Neuronal stem cell (in vitro differentiated cells): ENCODE results near the gene NACA2.
A peak's percentile ranks its signal among the peaks of the same experiment; 100 is the strongest.

ENCODE experiments used
- DNase-seq: peaks from one replicate; pipeline ENCODE4 v3.0.0-alpha.2; 2013; ENCODE audit warnings: low spot score
- H2AFZ ChIP-seq: one replicate; pipeline ENCODE4 v1.6.1; 2013; ENCODE audit warnings: mild to moderate bottlenecking, low read length, inconsistent platforms
- H2AK5ac ChIP-seq: 2 replicates; pipeline ENCODE4 v1.6.1; 2013; ENCODE audit warnings: low read depth, mild to moderate bottlenecking, inconsistent platforms, low read length, moderate library complexity, mixed read lengths
- H2BK120ac ChIP-seq: 2 replicates; pipeline ENCODE4 v1.6.1; 2013; ENCODE audit warnings: low read depth, mild to moderate bottlenecking, inconsistent platforms, low read length, moderate library complexity, mixed read lengths
- H2BK12ac ChIP-seq: one replicate; pipeline ENCODE4 v1.6.1; 2013; ENCODE audit warnings: low read length, inconsistent platforms
- H2BK15ac ChIP-seq: 2 replicates; pipeline ENCODE4 v1.6.1; 2013; ENCODE audit warnings: mild to moderate bottlenecking, low read length, inconsistent platforms, mixed read lengths
- H2BK5ac ChIP-seq: one replicate; pipeline ENCODE4 v1.6.1; 2013; ENCODE audit warnings: inconsistent platforms, mild to moderate bottlenecking, low read length, moderate library complexity
- H3K14ac ChIP-seq: one replicate; pipeline ENCODE4 v1.6.1; 2013; ENCODE audit warnings: low read length, inconsistent platforms
- H3K18ac ChIP-seq: 2 replicates; pipeline ENCODE4 v1.6.1; 2013; ENCODE audit warnings: low read length, inconsistent platforms
- H3K23ac ChIP-seq: 2 replicates; pipeline ENCODE4 v1.6.1; 2013; ENCODE audit warnings: low read depth, mild to moderate bottlenecking, mixed read lengths, low read length, inconsistent platforms; ENCODE audit not compliant: poor library complexity
- H3K27ac ChIP-seq: replicated peaks from 3 replicates; pipeline ENCODE4 v1.5.1; 2013; ENCODE audit warnings: low read length, inconsistent platforms
- H3K27me3 ChIP-seq, 3 experiments: 2 replicates each; pipeline ENCODE4 v1.6.1; 2013; ENCODE audit warnings: low read length in 3 of 3, mild to moderate bottlenecking in 2 of 3, inconsistent platforms in 1 of 3, low read depth in 1 of 3, mixed read lengths in 1 of 3, moderate library complexity in 1 of 3; ENCODE audit not compliant: control insufficient read depth in 3 of 3, insufficient read depth in 3 of 3
- H3K36me3 ChIP-seq, 2 donors: replicated peaks in 1 of 2; 2 replicates each; pipeline ENCODE4 v1.6.1; 2013; ENCODE audit warnings: low read length in 2 of 2; ENCODE audit not compliant: control insufficient read depth in 2 of 2, insufficient read depth in 2 of 2
- H3K4ac ChIP-seq: 2 replicates; pipeline ENCODE4 v1.6.1; 2013; ENCODE audit warnings: inconsistent platforms, mild to moderate bottlenecking, low read length, moderate library complexity
- H3K4me1 ChIP-seq, 2 donors: 1 replicate in 1 of 2; 2 replicates in 1 of 2; pipeline ENCODE4 v1.6.1; 2013; ENCODE audit warnings: low read length in 2 of 2, low read depth in 1 of 2; ENCODE audit not compliant: control insufficient read depth in 2 of 2, insufficient read depth in 1 of 2
- H3K4me2 ChIP-seq: one replicate; pipeline ENCODE4 v1.6.1; 2013; ENCODE audit warnings: mild to moderate bottlenecking, low read length, inconsistent platforms; ENCODE audit not compliant: insufficient read depth, poor library complexity, severe bottlenecking
- H3K4me3 ChIP-seq, 2 donors: 2 replicates each; pipeline ENCODE4 v1.5.1; 2013; ENCODE audit warnings: low read length in 2 of 2, mild to moderate bottlenecking in 2 of 2, inconsistent platforms in 1 of 2, moderate library complexity in 1 of 2
- H3K79me1 ChIP-seq: one replicate; pipeline ENCODE4 v1.6.1; 2013; ENCODE audit warnings: low read depth, mild to moderate bottlenecking, inconsistent platforms, low read length, moderate library complexity
- H3K9ac ChIP-seq: one replicate; pipeline ENCODE4 v1.6.1; 2013; ENCODE audit warnings: mild to moderate bottlenecking, low read depth, low read length, inconsistent platforms; ENCODE audit not compliant: poor library complexity
- H3K9me3 ChIP-seq, 2 donors: replicated peaks in 1 of 2; 2 replicates each; pipeline versions ENCODE3 to v1.6.1; 2013; ENCODE audit warnings: low read length in 2 of 2, mild to moderate bottlenecking in 2 of 2, inconsistent platforms in 1 of 2, low read depth in 1 of 2, mixed read lengths in 1 of 2, moderate library complexity in 1 of 2; ENCODE audit not compliant: control insufficient read depth in 2 of 2, insufficient read depth in 1 of 2
- H4K8ac ChIP-seq: one replicate; pipeline ENCODE4 v1.6.1; 2013; ENCODE audit warnings: low read depth, mild to moderate bottlenecking, inconsistent platforms, low read length, moderate library complexity
- H4K91ac ChIP-seq: one replicate; pipeline ENCODE4 v1.6.1; 2013; ENCODE audit warnings: low read length, low read depth, mild to moderate bottlenecking, inconsistent platforms; ENCODE audit not compliant: poor library complexity
- WGBS, 2 donors: extraction: QIAGEN DNeasy Blood & Tissue Kit; methylation state at CpG; one replicate each; pipeline ENCODE4 v1.1.7; 2013; ENCODE audit warnings: missing lambda C conversion rate in 2 of 2, mixed read lengths in 1 of 2; ENCODE audit not compliant: insufficient read length in 2 of 2, insufficient replicate concordance in 1 of 2; ENCODE audit errors: extremely low coverage in 2 of 2; 5-methylcytosine and 5-hydroxymethylcytosine counted together

NACA2 gene

DNA sequence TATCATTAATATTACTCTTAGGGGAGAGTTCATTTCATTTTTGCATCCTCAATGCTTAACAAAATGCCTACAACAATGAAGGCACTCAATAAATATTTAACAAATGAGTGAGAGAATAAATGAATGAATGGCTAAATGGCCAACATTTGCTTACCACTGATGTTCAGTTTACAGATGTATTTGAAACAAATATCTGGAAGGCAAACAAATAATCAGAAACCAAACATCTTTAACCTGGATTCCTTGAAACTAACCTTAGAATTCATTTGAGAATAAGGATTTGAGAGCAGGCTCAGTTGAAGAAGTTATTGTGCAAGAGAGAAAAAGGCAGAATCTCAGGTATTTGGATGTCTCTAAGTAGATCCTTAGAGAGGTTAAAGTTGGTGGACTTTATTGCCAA lies 8.4 kb downstream of the NACA2 start:
- Histone ChIP-seq H2BK5ac (no peak overlapping the region), H4K91ac (no peak overlapping the region), H3K4me1 (peaks cover 0 to 2% of the 10 kb centered on the region in 2 donors), H3K4ac (no peak overlapping the region), H2AFZ (no peak overlapping the region), H2BK120ac (no peak overlapping the region), H3K27me3 (peaks cover 0 to 25% (median 0%) of the 10 kb centered on the region in 3 experiments), H3K36me3 (no peaks in the 10 kb centered on the region), H3K14ac (no peak overlapping the region), H3K4me2 (no peak overlapping the region), H3K23ac (no peak overlapping the region), H4K8ac (no peak overlapping the region), H2AK5ac (no peak overlapping the region), H3K9ac (no peak overlapping the region), H2BK15ac (no peak overlapping the region), H3K18ac (no peak overlapping the region), H3K27ac (no peak overlapping the region), H3K4me3 (no peak overlapping the region), H3K9me3 (no peaks in the 10 kb centered on the region), H3K79me1 (no peaks in the 10 kb centered on the region), H2BK12ac (no peak overlapping the region)
- DNase-seq, result no peak

DNA sequence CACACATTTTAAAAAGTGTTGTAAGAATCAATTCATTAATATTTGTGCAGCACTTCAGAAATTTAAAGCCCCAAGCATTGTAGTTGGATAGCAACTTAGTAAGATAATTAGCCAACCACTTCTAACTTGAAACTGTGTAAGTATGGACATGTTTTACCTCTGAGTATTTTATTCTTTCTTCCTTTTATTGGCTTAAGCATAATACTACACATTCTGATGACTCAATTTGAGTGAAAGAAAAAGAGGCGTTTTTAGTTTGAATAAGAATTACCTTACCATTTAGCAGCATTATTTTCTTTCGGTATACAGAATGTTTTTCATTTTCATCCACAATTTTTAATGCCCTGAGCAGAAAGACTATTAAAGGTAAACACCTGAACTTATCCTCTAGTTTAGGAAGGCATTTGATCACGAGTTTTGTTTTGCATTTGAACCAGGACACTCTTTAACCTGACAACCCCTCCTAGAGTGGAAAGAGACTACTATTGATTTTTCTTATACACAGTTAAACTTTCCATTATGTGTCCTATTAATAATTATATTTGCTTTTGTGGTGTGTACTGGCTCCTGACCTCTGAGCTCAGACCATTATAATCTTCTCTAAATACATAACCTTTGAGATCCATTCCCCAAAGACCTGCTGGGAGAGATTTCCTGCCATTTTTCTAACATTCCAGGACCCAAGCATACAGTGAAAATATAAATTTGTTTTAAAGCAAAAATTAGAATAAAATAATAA lies 9.2 kb downstream of the NACA2 start:
- Histone ChIP-seq H3K4ac (no peak overlapping the region), H2BK12ac (no peak overlapping the region), H3K27ac (no peak overlapping the region), H3K9ac (no peak overlapping the region), H3K14ac (no peak overlapping the region), H3K23ac (no peak overlapping the region), H3K4me2 (no peak overlapping the region), H4K91ac (no peak overlapping the region), H3K4me3 (no peak overlapping the region), H2AK5ac (no peak overlapping the region), H3K79me1 (no peaks in the 10 kb centered on the region), H3K36me3 (no peaks in the 10 kb centered on the region), H3K9me3 (no peaks in the 10 kb centered on the region), H3K18ac (no peak overlapping the region), H3K27me3 (peaks cover 0 to 22% (median 0%) of the 10 kb centered on the region in 3 experiments), H2BK120ac (no peak overlapping the region), H2BK15ac (no peak overlapping the region), H2AFZ (no peak overlapping the region), H4K8ac (no peak overlapping the region), H3K4me1 (peaks cover 0 to 2% of the 10 kb centered on the region in 2 donors), H2BK5ac (no peak overlapping the region)
- WGBS, 2 donors, result no CpG with 5 or more reads among the region's 3 CpGs
- no peak for DNase-seq

DNA sequence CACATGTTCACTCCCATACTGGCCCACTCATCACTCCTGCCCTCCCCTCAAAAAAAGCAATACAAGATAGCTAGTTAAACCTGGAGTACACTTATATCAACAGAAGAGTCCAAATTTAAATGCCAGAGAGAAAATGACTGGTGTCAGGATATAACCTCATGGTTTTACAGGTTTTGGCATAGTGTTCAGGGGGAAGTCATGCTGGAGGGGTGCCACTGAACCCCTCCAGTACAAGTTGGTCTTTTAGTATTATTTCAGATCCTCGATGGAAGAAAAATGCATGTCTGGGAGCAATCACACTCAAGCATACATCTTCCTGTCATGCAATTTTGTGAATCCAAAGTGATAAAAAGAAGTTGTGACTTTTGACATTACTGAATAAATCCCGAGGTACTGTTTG lies 10.5 kb downstream of the NACA2 start:
- Histone ChIP-seq H2BK15ac (no peak overlapping the region), H3K27ac (no peak overlapping the region), H4K8ac (no peak overlapping the region), H3K9me3 (no peaks in the 10 kb centered on the region), H3K27me3 (peaks cover 0 to 22% (median 0%) of the 10 kb centered on the region in 3 experiments), H2AFZ (no peak overlapping the region), H3K79me1 (no peaks in the 10 kb centered on the region), H4K91ac (no peak overlapping the region), H3K23ac (no peak overlapping the region), H2BK120ac (no peak overlapping the region), H3K18ac (no peak overlapping the region), H3K4me1 (peaks cover 0 to 2% of the 10 kb centered on the region in 2 donors), H3K14ac (no peak overlapping the region), H2AK5ac (no peak overlapping the region), H3K36me3 (no peaks in the 10 kb centered on the region), H3K4me2 (no peak overlapping the region), H3K4me3 (no peak overlapping the region), H2BK5ac (no peak overlapping the region), H3K9ac (no peak overlapping the region), H2BK12ac (no peak overlapping the region), H3K4ac (no peak overlapping the region)
- no CpG with 5 or more reads among the region's 2 CpGs for WGBS, 2 donors
- no peak for DNase-seq

DNA sequence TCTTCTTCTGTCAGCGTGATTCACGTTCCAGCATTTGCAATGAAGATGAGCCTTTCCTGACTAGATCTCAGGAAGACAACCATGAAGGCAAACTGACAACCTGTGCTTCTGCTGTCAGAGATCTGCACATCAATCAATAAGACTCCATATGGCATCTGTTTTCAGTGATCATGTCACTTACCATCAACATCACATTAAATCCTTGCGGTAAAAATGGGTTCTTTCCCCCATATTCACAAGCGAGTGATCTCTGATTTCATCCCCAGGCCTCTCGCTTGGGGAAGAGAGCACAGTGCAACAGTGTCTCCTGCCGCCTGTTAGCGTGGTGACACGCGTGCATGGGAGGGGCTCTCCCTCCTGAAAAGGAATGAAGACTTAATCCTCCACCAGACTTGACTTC lies 11.1 kb downstream of the NACA2 start:
- Histone ChIP-seq H3K79me1 (no peaks in the 10 kb centered on the region), H2BK120ac (no peak overlapping the region), H3K4me3 (peak overlapping the region in 1 of 2 donors; percentile 38), H4K8ac (no peak overlapping the region), H3K4me1 (peaks cover 0 to 2% of the 10 kb centered on the region in 2 donors), H3K9me3 (no peaks in the 10 kb centered on the region), H3K18ac (no peak overlapping the region), H3K14ac (no peak overlapping the region), H3K4me2 (no peak overlapping the region), H2AK5ac (no peak overlapping the region), H2BK15ac (no peak overlapping the region), H3K9ac (no peak overlapping the region), H3K23ac (no peak overlapping the region), H4K91ac (no peak overlapping the region), H2AFZ (no peak overlapping the region), H2BK5ac (no peak overlapping the region), H3K27ac (no peak overlapping the region), H2BK12ac (no peak overlapping the region), H3K36me3 (no peaks in the 10 kb centered on the region), H3K27me3 (peaks cover 0 to 22% (median 0%) of the 10 kb centered on the region in 3 experiments), H3K4ac (no peak overlapping the region)
- DNase-seq, result no peak
- WGBS, 2 donors, result no CpG with 5 or more reads among the region's 9 CpGs
